ENCODE measurements around the gene TMPRSS5. TPM values are rescaled to one million over a fixed set of nuclear protein-coding genes. Genes with fewer than 3 reads are reported as not detected.

TMPRSS5 gene
- total RNA-seq, 1 donor from 2014 or later: 0.34 TPM

DNA sequence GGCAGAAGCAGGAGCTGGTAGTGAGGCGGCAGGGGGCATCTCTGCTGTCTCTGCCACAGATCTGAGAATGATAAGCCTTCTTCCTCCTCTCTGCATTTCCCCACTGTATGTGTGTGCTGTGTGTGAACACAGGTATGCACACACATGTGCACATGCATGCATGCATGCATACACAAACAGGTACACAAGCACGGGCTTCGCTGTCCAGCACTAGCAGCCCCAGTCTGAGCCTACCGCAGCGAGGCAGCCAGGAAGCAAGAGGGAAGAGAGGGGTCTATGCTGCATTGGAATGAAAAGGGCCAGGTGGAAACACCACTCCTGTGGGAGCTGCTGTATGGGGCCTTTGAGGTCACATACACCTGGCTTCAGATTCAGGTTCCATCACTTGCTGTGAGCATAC, 62.4 kb downstream of the TMPRSS5 start:
- no peak overlapping the region for H2AFZ ChIP-seq (ENCODE audit: low read depth, low read length)
- peaks cover 31% of the 10 kb centered on the region for H3K27me3 Mint-ChIP-seq (ENCODE audit: low read depth, unreplicated experiment)

GRCh38 chr11:113643006-113643585, 63.0 kb downstream of the TMPRSS5 start:
- Histone ChIP-seq H3K4me2 (ENCODE audit: low read length) (no peak overlapping the region), H3K9ac (ENCODE audit: low read length) (no peak overlapping the region), H3K4me3 (ENCODE audit: insufficient read depth, low read depth, low read length) (no peak overlapping the region), H3K79me2 (ENCODE audit: insufficient read depth, low read length) (no peaks in the 10 kb centered on the region), H3K4me1 (ENCODE audit: insufficient read depth, low read length) (no peaks in the 10 kb centered on the region), H3K27ac (ENCODE audit: low read depth, low read length) (no peak overlapping the region), H2AFZ (ENCODE audit: low read depth, low read length) (no peak overlapping the region), H3K36me3 (ENCODE audit: insufficient read depth, low read length) (no peaks in the 10 kb centered on the region), H4K20me1 (ENCODE audit: insufficient read depth, low read length) (no peaks in the 10 kb centered on the region), H3K9me3 (ENCODE audit: insufficient read depth, low read depth, low read length) (no peaks in the 10 kb centered on the region), H3K27me3 (ENCODE audit: insufficient read depth, low read length) (no peaks in the 10 kb centered on the region)
- Mint-ChIP-seq H3K4me1 (ENCODE audit: low read depth, unreplicated experiment) (peaks cover 9% of the 10 kb centered on the region), H3K36me3 (ENCODE audit: low read depth, unreplicated experiment) (no peaks in the 10 kb centered on the region), H3K4me3 (ENCODE audit: unreplicated experiment) (no peak overlapping the region), H3K27ac (ENCODE audit: unreplicated experiment) (no peak overlapping the region), H3K27me3 (ENCODE audit: low read depth, unreplicated experiment) (peaks cover 32% of the 10 kb centered on the region), H3K9me3 (ENCODE audit: unreplicated experiment) (peaks cover 17% of the 10 kb centered on the region)
- DNase-seq (ENCODE audit: low read depth): no peak
- TF ChIP-seq EZH2 (IDR thresholded peaks at IDR 0.05; ENCODE audit: insufficient read depth, low read length) (no peak), CTCF (IDR thresholded peaks at IDR 0.05; ENCODE audit: insufficient read depth, low read depth, low read length) (no peak)
- FAIRE-seq: no peak

More for the DNA sequence above, 62.4 kb downstream of the TMPRSS5 start:
- H3K36me3 Mint-ChIP-seq (ENCODE audit: low read depth, unreplicated experiment): no peaks in the 10 kb centered on the region
- FAIRE-seq (no peak), DNase-seq (ENCODE audit: low read depth) (no peak)
- TF ChIP-seq CTCF (IDR thresholded peaks at IDR 0.05; ENCODE audit: insufficient read depth, low read depth, low read length) (no peak), EZH2 (IDR thresholded peaks at IDR 0.05; ENCODE audit: insufficient read depth, low read length) (no peak)
- Histone ChIP-seq H3K9ac (ENCODE audit: low read length) (no peak overlapping the region), H3K79me2 (ENCODE audit: insufficient read depth, low read length) (no peaks in the 10 kb centered on the region), H3K4me3 (ENCODE audit: insufficient read depth, low read depth, low read length) (no peak overlapping the region), H3K36me3 (ENCODE audit: insufficient read depth, low read length) (no peaks in the 10 kb centered on the region), H4K20me1 (ENCODE audit: insufficient read depth, low read length) (no peaks in the 10 kb centered on the region), H3K4me1 (ENCODE audit: insufficient read depth, low read length) (no peaks in the 10 kb centered on the region), H3K27me3 (ENCODE audit: insufficient read depth, low read length) (no peaks in the 10 kb centered on the region), H3K4me2 (ENCODE audit: low read length) (no peak overlapping the region), H3K27ac (ENCODE audit: low read depth, low read length) (no peak overlapping the region), H3K9me3 (ENCODE audit: insufficient read depth, low read depth, low read length) (no peaks in the 10 kb centered on the region)
- peaks cover 17% of the 10 kb centered on the region for H3K9me3 Mint-ChIP-seq (ENCODE audit: unreplicated experiment)
- peaks cover 10% of the 10 kb centered on the region for H3K4me1 Mint-ChIP-seq (ENCODE audit: low read depth, unreplicated experiment)
- no peak overlapping the region for H3K4me3 Mint-ChIP-seq (ENCODE audit: unreplicated experiment)
- H3K27ac Mint-ChIP-seq (ENCODE audit: unreplicated experiment): no peak overlapping the region

DNA sequence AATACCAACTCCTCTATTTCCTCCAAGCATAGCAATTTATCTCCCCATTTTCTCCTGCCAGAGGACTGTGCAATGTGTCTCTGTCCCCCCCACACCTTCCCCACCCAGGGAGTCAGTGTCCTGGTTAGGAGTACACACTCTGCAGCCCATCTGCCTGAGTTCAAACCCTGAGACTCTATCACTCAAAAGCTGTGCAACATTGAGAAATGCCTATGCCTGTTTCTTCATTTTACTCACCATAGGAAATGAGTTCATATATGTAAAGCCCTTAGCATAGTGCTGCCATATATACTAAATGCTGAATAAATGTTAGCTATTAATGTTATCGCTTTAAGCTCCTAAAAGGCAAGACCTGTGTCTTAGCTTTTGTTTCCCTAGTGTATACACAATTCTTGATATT, 64.0 kb downstream of the TMPRSS5 start:
- Histone ChIP-seq H4K20me1 (ENCODE audit: insufficient read depth, low read length) (no peaks in the 10 kb centered on the region), H3K79me2 (ENCODE audit: insufficient read depth, low read length) (no peaks in the 10 kb centered on the region), H3K9me3 (ENCODE audit: insufficient read depth, low read depth, low read length) (no peaks in the 10 kb centered on the region), H3K4me1 (ENCODE audit: insufficient read depth, low read length) (no peaks in the 10 kb centered on the region), H3K27me3 (ENCODE audit: insufficient read depth, low read length) (no peaks in the 10 kb centered on the region), H3K27ac (ENCODE audit: low read depth, low read length) (no peak overlapping the region), H3K4me2 (ENCODE audit: low read length) (no peak overlapping the region), H3K4me3 (ENCODE audit: insufficient read depth, low read depth, low read length) (no peak overlapping the region), H3K9ac (ENCODE audit: low read length) (no peak overlapping the region), H3K36me3 (ENCODE audit: insufficient read depth, low read length) (no peaks in the 10 kb centered on the region), H2AFZ (ENCODE audit: low read depth, low read length) (no peak overlapping the region)
- no peaks in the 10 kb centered on the region for H3K36me3 Mint-ChIP-seq (ENCODE audit: low read depth, unreplicated experiment)
- no peak overlapping the region for H3K27ac Mint-ChIP-seq (ENCODE audit: unreplicated experiment)
- FAIRE-seq (no peak), DNase-seq (ENCODE audit: low read depth) (no peak)
- peaks cover 34% of the 10 kb centered on the region for H3K27me3 Mint-ChIP-seq (ENCODE audit: low read depth, unreplicated experiment)
- peaks cover 18% of the 10 kb centered on the region for H3K9me3 Mint-ChIP-seq (ENCODE audit: unreplicated experiment)
- TF ChIP-seq CTCF (IDR thresholded peaks at IDR 0.05; ENCODE audit: insufficient read depth, low read depth, low read length) (no peak), EZH2 (IDR thresholded peaks at IDR 0.05; ENCODE audit: insufficient read depth, low read length) (no peak)
- H3K4me3 Mint-ChIP-seq (ENCODE audit: unreplicated experiment): no peak overlapping the region
- H3K4me1 Mint-ChIP-seq (ENCODE audit: low read depth, unreplicated experiment): peaks cover 1% of the 10 kb centered on the region
